IPS DF 6.9 (cell line): ENCODE results near the gene THSD8.

ENCODE experiments used
- DNase-seq: peaks from one replicate; pipeline ENCODE4 v3.0.0-alpha.2; 2013; ENCODE audit warnings: low read depth, low spot score
- H3K27ac ChIP-seq: one replicate; pipeline ENCODE4 v1.5.1; 2013; ENCODE audit warnings: low read length, control low read depth
- H3K27me3 ChIP-seq: 2 replicates; pipeline ENCODE4 v1.6.1; 2013; ENCODE audit warnings: mild to moderate bottlenecking, low read length; ENCODE audit not compliant: control insufficient read depth, insufficient read depth
- H3K36me3 ChIP-seq: 2 replicates; pipeline ENCODE4 v1.6.1; 2013; ENCODE audit warnings: low read length; ENCODE audit not compliant: control insufficient read depth, insufficient read depth
- H3K4me1 ChIP-seq: 2 replicates; pipeline ENCODE4 v1.6.1; 2013; ENCODE audit warnings: low read length; ENCODE audit not compliant: control insufficient read depth, insufficient read depth
- H3K4me3 ChIP-seq: 2 replicates; pipeline ENCODE4 v1.5.1; 2013; ENCODE audit warnings: mild to moderate bottlenecking, low read length
- H3K9me3 ChIP-seq: 2 replicates; pipeline ENCODE4 v1.6.1; 2013; ENCODE audit warnings: low read length, inconsistent platforms; ENCODE audit not compliant: control insufficient read depth, insufficient read depth
- WGBS: extraction: QIAGEN DNeasy Blood & Tissue Kit; methylation state at CpG from one replicate; pipeline ENCODE4 v1.1.7; 2013; ENCODE audit warnings: mixed read lengths, missing lambda C conversion rate; ENCODE audit not compliant: insufficient read length, insufficient coverage; 5-methylcytosine and 5-hydroxymethylcytosine counted together

The THSD8 gene

DNA sequence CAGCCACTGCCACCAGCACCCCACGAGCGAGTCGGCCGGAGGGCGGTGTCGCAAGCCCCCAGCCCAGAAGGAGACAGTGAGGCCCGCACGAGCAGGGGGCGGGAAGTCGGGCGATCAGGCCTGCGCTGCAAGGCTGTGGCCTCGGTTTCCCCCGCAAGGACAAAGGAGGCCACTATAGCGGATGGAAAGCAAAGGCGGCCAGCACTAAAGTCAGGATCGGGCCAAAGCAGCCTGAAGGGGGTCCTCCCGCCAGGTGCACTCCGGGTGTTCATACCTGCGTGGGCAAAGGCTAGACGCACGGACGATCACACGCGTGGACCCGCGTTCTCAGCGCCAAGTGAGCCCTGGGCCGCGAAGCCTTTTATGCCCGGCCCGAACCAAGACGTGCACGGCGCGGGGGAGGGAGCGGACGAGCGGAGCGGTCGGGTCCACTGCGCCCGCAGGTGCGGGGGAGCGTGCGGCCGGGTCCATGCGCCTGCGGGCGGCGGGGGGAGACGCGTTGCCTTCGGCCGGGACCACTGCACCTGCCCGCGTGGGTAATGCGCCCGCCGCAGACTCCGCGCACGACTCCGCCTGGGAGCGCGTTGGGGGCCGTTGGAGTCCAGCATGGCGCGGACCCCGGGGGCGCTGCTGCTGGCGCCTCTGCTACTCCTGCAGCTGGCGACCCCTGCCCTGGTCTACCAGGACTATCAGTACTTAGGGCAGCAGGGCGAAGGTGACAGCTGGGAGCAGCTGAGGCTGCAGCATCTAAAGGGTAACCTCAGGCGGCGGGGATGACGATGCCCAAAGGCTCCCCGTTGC lies at the start of gene THSD8, which contains the start of gene PRDX2:
Gene THSD8, plus strand, starts transcription at position 604 of the 801 bp plus-strand sequence. Its CDS starts 3 bp downstream, at position 607.
Gene PRDX2, minus strand, starts transcription at position 335 of the 801 bp plus-strand sequence. CDS start 539 bp downstream, outside the sequence.
- no peak within 1 kb of the TSS for H3K27ac ChIP-seq
- H3K4me3 ChIP-seq, result peak within 1 kb of the TSS; percentile 83
- H3K4me1 ChIP-seq, result peaks cover 2% of the 10 kb centered on the region
- H3K27me3 ChIP-seq, result no peaks in the 10 kb centered on the region
- H3K9me3 ChIP-seq, result no peaks in the 10 kb centered on the region
- no peak for DNase-seq
- WGBS, result no CpG with 5 or more reads among the region's 78 CpGs
- peaks cover 6% of the 10 kb centered on the region; the same call in 1 of the 2 replicates for H3K36me3 ChIP-seq

- no CpG with 5 or more reads among the region's 50 CpGs for WGBS
- no peak for DNase-seq
- Histone ChIP-seq H3K4me3 (no peak overlapping the region), H3K36me3 (no peaks in the 10 kb centered on the region), H3K27ac (no peak overlapping the region), H3K4me1 (peaks cover 4% of the 10 kb centered on the region; the same call in 1 of the 2 replicates), H3K27me3 (no peaks in the 10 kb centered on the region), H3K9me3 (no peaks in the 10 kb centered on the region)
Observed at GRCh38 chr19:12754465-12755196, 47.2 kb upstream of the THSD8 start.

GRCh38 chr19:12756150-12756883 lies 45.6 kb upstream of the THSD8 start:
- Histone ChIP-seq H3K9me3 (no peaks in the 10 kb centered on the region), H3K4me3 (no peak overlapping the region), H3K27ac (no peak overlapping the region), H3K36me3 (no peaks in the 10 kb centered on the region), H3K4me1 (peaks cover 4% of the 10 kb centered on the region; the same call in 1 of the 2 replicates), H3K27me3 (no peaks in the 10 kb centered on the region)
- no CpG with 5 or more reads among the region's 19 CpGs for WGBS
- DNase-seq, result no peak

DNA sequence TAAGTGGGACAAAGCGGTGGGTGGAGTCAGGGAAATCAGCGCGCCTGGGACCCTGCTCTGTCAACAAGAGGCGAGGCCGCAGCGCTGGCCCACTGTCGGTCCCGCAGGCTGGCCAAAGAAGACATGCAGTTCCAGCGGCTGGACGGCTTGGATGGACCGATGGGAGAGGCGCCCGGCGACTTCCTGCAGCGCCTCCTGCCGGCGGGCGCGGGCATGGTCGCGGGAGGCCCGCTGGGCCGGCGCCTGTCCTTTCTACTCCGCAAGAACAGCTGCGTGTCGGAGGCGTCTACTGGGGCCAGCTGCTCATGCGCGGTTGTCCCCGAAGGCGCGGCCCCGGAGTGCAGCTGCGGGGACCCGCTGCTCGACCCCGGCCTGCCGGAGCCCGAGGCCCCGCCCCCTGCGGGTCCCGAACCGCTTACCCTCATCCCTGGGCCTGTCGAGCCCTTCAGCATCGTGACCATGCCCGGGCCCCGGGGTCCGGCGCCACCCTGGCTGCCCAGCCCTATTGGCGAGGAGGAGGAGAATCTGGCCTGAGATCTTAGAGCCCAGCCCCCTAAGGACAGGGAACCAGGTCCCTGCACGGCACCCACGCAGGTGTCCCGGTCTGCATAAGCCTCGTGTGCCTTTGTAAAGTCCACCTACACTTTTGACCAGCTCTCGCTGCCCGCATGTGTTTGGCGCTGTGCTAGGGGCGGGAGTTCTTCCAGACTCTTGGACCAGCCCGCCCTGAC lies 44.2 kb upstream of the THSD8 start:
- no CpG with 5 or more reads among the region's 60 CpGs for WGBS
- Histone ChIP-seq H3K27ac (no peak overlapping the region), H3K4me1 (peaks cover 2% of the 10 kb centered on the region; the same call in 1 of the 2 replicates), H3K4me3 (peak overlapping the region; percentile 24; the same call in 1 of the 2 replicates), H3K9me3 (no peaks in the 10 kb centered on the region), H3K36me3 (no peaks in the 10 kb centered on the region), H3K27me3 (no peaks in the 10 kb centered on the region)
- DNase-seq, result peak; percentile 63

- WGBS, result no CpG with 5 or more reads among the region's 6 CpGs
- no peak overlapping the region for H3K4me3 ChIP-seq
- no peaks in the 10 kb centered on the region for H3K27me3 ChIP-seq
- peaks cover 2% of the 10 kb centered on the region; the same call in 1 of the 2 replicates for H3K4me1 ChIP-seq
- no peak overlapping the region for H3K27ac ChIP-seq
- no peaks in the 10 kb centered on the region for H3K9me3 ChIP-seq
- H3K36me3 ChIP-seq, result peaks cover 9% of the 10 kb centered on the region
- DNase-seq, result no peak
Observed at GRCh38 chr19:12759686-12760085, 42.2 kb upstream of the THSD8 start.

GRCh38 chr19:12763100-12763499 lies 38.8 kb upstream of the THSD8 start:
- Histone ChIP-seq H3K27ac (no peak overlapping the region), H3K27me3 (no peaks in the 10 kb centered on the region), H3K9me3 (no peaks in the 10 kb centered on the region), H3K36me3 (peaks cover 16% of the 10 kb centered on the region), H3K4me3 (no peak overlapping the region), H3K4me1 (no peaks in the 10 kb centered on the region)
- no CpG with 5 or more reads among the region's 11 CpGs for WGBS
- DNase-seq, result no peak

DNA sequence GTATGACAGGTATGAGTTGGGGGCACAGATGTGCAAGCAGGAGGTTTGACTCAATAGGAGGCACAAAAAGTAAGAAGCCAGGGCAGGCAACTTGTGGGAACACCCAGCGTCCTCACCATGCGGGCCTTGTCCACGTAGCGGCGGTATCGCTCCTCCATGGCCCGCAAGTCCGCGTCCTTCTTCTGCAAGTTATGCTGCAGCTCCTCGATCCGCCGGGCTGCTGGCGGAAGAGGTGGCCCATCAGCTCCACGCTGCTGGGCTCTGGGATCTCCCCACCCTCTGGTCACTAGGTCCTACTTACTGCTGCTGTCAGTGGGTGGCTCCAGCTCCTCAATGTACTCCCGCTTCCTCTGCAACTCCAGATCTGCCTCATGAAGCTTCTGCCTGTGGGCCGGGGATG lies 37.2 kb upstream of the THSD8 start:
- no CpG with 5 or more reads among the region's 16 CpGs for WGBS

DNA sequence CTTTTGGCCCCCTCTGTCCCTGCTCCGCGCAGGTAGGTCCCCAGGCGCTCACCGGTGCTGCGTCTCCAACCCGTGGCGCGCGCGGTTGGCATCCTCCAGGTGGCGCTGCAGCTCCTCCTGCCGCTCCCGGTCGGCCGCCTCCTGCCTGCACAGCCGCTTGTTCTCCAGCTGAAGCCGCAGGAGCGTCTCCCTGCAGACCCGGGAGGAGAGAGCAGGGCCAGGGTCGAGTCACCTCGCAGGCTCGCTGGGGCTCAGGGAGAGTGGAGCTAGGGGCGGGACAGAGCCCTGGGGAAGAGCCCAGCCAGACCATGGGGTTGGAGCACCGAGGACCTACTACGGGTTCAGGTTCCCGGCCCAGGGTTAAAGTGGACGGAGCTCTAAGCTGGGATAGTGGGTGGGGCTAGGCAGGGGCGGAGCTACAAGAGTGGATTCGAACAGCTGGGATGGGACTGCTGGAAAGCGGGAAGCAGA lies 35.8 kb upstream of the THSD8 start:
- WGBS, result 100% methylated on average over 1 of the region's 30 CpGs
- no peak overlapping the region for H3K27ac ChIP-seq
- 0 out of 2 replicates have a peak, but pooled peaks cover 2% of the 10 kb centered on the region for H3K4me1 ChIP-seq
- H3K4me3 ChIP-seq, result peak overlapping the region; percentile 14; the same call in 1 of the 2 replicates
- no peak for DNase-seq
- no peaks in the 10 kb centered on the region for H3K27me3 ChIP-seq
- no peaks in the 10 kb centered on the region for H3K9me3 ChIP-seq
- peaks cover 20% of the 10 kb centered on the region for H3K36me3 ChIP-seq

More for the DNA sequence above, 37.2 kb upstream of the THSD8 start:
- peaks cover 16% of the 10 kb centered on the region for H3K36me3 ChIP-seq
- H3K4me3 ChIP-seq, result no peak overlapping the region
- no peaks in the 10 kb centered on the region for H3K4me1 ChIP-seq
- H3K9me3 ChIP-seq, result no peaks in the 10 kb centered on the region
- H3K27ac ChIP-seq, result no peak overlapping the region
- H3K27me3 ChIP-seq, result no peaks in the 10 kb centered on the region
- no peak for DNase-seq

DNA sequence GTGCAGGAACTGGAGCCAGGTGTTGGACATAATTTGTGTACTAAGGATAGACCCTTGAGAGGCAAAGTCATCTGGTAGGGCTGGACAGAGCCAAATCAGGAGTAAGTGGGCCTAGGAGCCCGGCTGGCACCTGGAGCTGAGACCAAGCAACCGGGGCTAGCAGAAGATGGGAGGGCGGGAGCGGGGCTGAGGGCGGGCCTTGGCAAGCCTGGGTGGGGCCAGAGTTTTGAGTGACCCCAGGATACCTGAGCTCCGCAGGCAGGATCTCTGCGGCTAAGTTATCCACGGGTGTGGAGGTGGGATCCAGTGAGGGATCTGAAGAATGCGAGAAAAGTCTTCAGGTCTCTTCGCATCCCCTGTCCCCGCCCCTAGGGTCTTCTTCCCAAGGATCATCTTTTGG lies 34.7 kb upstream of the THSD8 start:
- Histone ChIP-seq H3K27me3 (no peaks in the 10 kb centered on the region), H3K27ac (no peak overlapping the region), H3K4me1 (0 out of 2 replicates have a peak, but pooled peaks cover 2% of the 10 kb centered on the region), H3K9me3 (no peaks in the 10 kb centered on the region), H3K4me3 (no peak overlapping the region), H3K36me3 (peaks cover 22% of the 10 kb centered on the region)
- no peak for DNase-seq
- no CpG with 5 or more reads among the region's 11 CpGs for WGBS
